Stimulated activated CD8-positive, alpha-beta memory T cell treated with anti-CD3 and anti-CD28 coated beads, Interleukin-7, amount 100 ng/mL, for 24 hours (primary cell): Measurements from ENCODE around the gene RNF141.

Experiments used
- DNase-seq: peaks from one replicate; pipeline ENCODE4 v3.0.0-alpha.2; 2020; ENCODE audit warnings: low read depth

RNF141 gene

GRCh38 chr11:10522276-10522675 lies 18.7 kb downstream of the RNF141 start:
- DNase-seq: no peak

- no peak for DNase-seq
These were observed 20.4 kb downstream of the RNF141 start for GRCh38 chr11:10520562-10520961.

GRCh38 chr11:10519630-10520029 lies 21.4 kb downstream of the RNF141 start:
- no peak for DNase-seq

GRCh38 chr11:10518891-10519290 lies 22.1 kb downstream of the RNF141 start:
- DNase-seq: no peak

- no peak for DNase-seq
These were observed 22.9 kb downstream of the RNF141 start for GRCh38 chr11:10518123-10518522.

- DNase-seq: no peak
These were observed 25.6 kb downstream of the RNF141 start for GRCh38 chr11:10515418-10515817.

- DNase-seq: no peak
These were observed 26.3 kb downstream of the RNF141 start for GRCh38 chr11:10514709-10515108.

GRCh38 chr11:10514202-10514601 lies 26.8 kb downstream of the RNF141 start:
- no peak for DNase-seq

- DNase-seq: no peak
These were observed 29.8 kb downstream of the RNF141 start for GRCh38 chr11:10511181-10511621.

GRCh38 chr11:10506008-10506370 lies 35.0 kb downstream of the RNF141 start:
- no peak for DNase-seq

- no peak for DNase-seq
These were observed 35.5 kb downstream of the RNF141 start for GRCh38 chr11:10505278-10506007.

- DNase-seq: no peak
These were observed 36.5 kb downstream of the RNF141 start for GRCh38 chr11:10504490-10504889.

- no peak for DNase-seq
These were observed 37.1 kb downstream of the RNF141 start for GRCh38 chr11:10503777-10504480.

GRCh38 chr11:10503221-10503620 lies 37.8 kb downstream of the RNF141 start:
- no peak for DNase-seq

GRCh38 chr11:10502770-10503169 lies 38.2 kb downstream of the RNF141 start:
- DNase-seq: no peak

GRCh38 chr11:10502065-10502680 lies 38.8 kb downstream of the RNF141 start:
- no peak for DNase-seq

- no peak for DNase-seq
These were observed 40.0 kb downstream of the RNF141 start for GRCh38 chr11:10500757-10501684.

- no peak for DNase-seq
These were observed 40.9 kb downstream of the RNF141 start for GRCh38 chr11:10499874-10500601.

- no peak for DNase-seq
These were observed 41.5 kb downstream of the RNF141 start for GRCh38 chr11:10499452-10499851.

- DNase-seq: no peak
These were observed 42.3 kb downstream of the RNF141 start for GRCh38 chr11:10498426-10499250.

- no peak for DNase-seq
These were observed 43.0 kb downstream of the RNF141 start for GRCh38 chr11:10498022-10498400.
